ENCODE data around the gene IL2RA.
A peak's percentile ranks its signal among the peaks of the same experiment; 100 is the strongest.

GRCh38 chr10:6088721-6089333, 26.7 kb upstream of the IL2RA start, which contains the start of gene RBM17:
- TF ChIP-seq CTCF (conservative IDR thresholded peaks at IDR 0.05) (peak; percentile 100), ZFX (IDR thresholded peaks at IDR 0.05) (peak; percentile 100)

All from C4-2B (cell line).